Ishikawa (cell line): ENCODE results near the gene TNIK.

Source experiments
- CEBPB ChIP-seq: IDR thresholded peaks from 2 replicates; pipeline ENCODE4 v1.6.1; 2012
- CREB1 ChIP-seq: IDR thresholded peaks from 2 replicates; pipeline ENCODE4 v1.6.1; 2012; ENCODE audit warnings: low read depth
- EGR1 ChIP-seq: IDR thresholded peaks from 2 replicates; pipeline ENCODE4 v1.6.1; 2012
- EP300 ChIP-seq: IDR thresholded peaks from 2 replicates; pipeline ENCODE4 v1.6.1; 2012; ENCODE audit warnings: borderline replicate concordance
- FOXM1 ChIP-seq: IDR thresholded peaks from 2 replicates; pipeline ENCODE4 v1.6.1; 2012; ENCODE audit warnings: low read depth, borderline replicate concordance
- MAX ChIP-seq: IDR thresholded peaks from 2 replicates; pipeline ENCODE4 v1.6.1; 2012
- NFIC ChIP-seq: IDR thresholded peaks from 2 replicates; pipeline ENCODE4 v1.6.1; 2012
- RAD21 ChIP-seq: IDR thresholded peaks from 2 replicates; pipeline ENCODE4 v1.6.1; 2012; ENCODE audit warnings: low read depth
- REST ChIP-seq: IDR thresholded peaks from 2 replicates; pipeline ENCODE4 v1.6.1; 2012; ENCODE audit warnings: low read depth, mild to moderate bottlenecking
- TAF1 ChIP-seq: IDR thresholded peaks from 2 replicates; pipeline ENCODE4 v1.6.1; 2012; ENCODE audit warnings: low read depth, mild to moderate bottlenecking
- TCF12 ChIP-seq: IDR thresholded peaks from 2 replicates; pipeline ENCODE4 v1.6.1; 2012; ENCODE audit warnings: low read depth
- TEAD4 ChIP-seq: IDR thresholded peaks from 2 replicates; pipeline ENCODE4 v1.6.1; 2012
- YY1 ChIP-seq: IDR thresholded peaks from 2 replicates; pipeline ENCODE4 v1.6.1; 2012; ENCODE audit warnings: low read depth
- ZBTB7A ChIP-seq: IDR thresholded peaks from 2 replicates; pipeline ENCODE4 v1.6.1; 2012; ENCODE audit warnings: low read depth
- TF ChIP-seq, protein P1 (sequence below): IDR thresholded peaks from 2 replicates; pipeline ENCODE4 v1.6.1; 2012

Gene TNIK

DNA sequence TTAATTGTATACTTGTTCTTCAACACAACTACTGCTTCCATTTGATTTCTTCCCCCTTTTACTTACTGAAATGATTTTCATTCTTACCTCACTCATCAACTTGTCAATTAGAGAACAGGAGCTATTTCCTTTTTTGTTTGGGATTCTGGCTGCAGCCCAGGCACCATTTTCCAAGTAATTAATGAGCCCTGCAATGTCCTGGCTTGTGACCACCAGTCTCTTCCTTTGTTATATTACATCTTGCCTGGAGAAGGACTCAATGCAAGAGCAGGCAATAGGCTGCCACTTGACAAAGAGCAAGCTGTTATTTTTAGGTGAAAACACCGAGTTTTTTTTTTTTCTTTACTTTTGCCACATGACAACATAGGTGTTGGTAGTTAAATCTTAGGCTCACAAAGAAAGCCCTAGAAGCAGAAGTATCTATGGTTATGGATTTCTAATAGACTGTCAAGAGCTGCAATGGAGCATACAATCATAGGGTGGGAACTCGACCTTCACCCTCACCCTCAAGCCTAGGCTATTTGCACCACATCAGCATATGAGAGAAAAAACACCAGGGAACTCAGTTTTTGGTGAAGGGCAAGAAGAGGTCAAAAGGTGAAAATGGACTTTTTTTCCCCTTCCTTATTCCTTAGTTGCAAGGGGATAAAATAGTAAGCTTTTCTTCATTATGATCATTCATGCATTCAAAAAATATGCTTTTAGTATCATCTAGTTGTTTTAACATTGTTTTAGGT is 114.9 kb downstream of the TNIK start:
- TF ChIP-seq TCF12: no peak
- no peak for TF ChIP-seq REST
- no peak for TF ChIP-seq NFIC
- no peak for TF ChIP-seq EP300
- no peak for TF ChIP-seq TAF1
- TF ChIP-seq FOXM1: no peak
- TF ChIP-seq YY1: no peak
- TF ChIP-seq, protein P1, sequence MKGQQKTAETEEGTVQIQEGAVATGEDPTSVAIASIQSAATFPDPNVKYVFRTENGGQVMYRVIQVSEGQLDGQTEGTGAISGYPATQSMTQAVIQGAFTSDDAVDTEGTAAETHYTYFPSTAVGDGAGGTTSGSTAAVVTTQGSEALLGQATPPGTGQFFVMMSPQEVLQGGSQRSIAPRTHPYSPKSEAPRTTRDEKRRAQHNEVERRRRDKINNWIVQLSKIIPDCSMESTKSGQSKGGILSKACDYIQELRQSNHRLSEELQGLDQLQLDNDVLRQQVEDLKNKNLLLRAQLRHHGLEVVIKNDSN: no peak
- no peak for TF ChIP-seq CREB1
- no peak for TF ChIP-seq ZBTB7A
- TF ChIP-seq CEBPB: no peak
- TF ChIP-seq EGR1: no peak
- no peak for TF ChIP-seq MAX
- TF ChIP-seq TEAD4: no peak
- no peak for TF ChIP-seq RAD21

DNA sequence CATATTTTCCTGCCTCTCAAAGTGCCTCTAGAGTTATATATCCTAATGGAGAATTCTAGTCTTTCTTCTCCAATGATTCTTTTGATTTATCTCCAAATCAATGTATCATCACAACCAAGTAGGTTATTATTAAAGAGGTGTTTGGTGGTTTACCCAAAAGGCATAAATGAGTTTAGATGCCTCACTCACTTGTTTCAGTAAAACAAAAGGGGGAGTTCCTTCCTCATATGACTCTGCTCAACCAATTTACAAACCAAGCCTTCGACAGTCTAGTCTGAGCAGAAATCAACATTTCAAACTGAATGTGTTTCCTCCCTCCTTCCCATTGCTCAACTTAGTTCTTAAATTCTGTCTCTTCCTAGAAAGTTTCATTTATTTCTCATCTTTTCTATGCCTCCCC is 116.5 kb downstream of the TNIK start:
- TF ChIP-seq REST (no peak), EP300 (no peak), MAX (no peak), CREB1 (no peak), RAD21 (no peak)

GRCh38 chr3:171342783-171343420 is 117.3 kb downstream of the TNIK start:
- TF ChIP-seq YY1 (no peak), TCF12 (no peak), REST (no peak), NFIC (no peak), CREB1 (no peak), EP300 (no peak), TEAD4 (no peak), ZBTB7A (no peak), MAX (no peak), EGR1 (no peak), FOXM1 (no peak), RAD21 (no peak)
- TF ChIP-seq, protein P1: no peak

DNA sequence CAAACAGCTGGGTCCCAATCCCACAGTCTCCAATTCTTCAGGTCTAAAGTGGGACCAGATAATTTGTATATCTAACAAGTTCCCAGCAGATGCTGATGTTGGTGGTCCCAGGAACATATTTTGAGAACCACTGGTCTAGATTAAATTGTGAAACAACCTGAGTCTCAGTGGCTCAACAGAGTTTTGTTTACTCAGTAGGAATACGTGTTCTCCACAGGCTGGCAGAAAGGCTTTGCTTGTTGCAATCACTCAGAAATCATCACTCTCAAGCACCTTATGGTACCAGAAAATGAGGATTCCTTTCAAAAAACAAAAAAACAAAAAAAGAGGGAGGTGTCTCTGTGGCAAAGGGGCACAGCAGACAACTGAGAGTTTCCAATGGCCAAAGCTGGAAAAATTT is 118.0 kb downstream of the TNIK start:
- no peak for TF ChIP-seq TEAD4
- TF ChIP-seq FOXM1: no peak
- no peak for TF ChIP-seq REST
- no peak for TF ChIP-seq ZBTB7A
- TF ChIP-seq YY1: no peak
- no peak for TF ChIP-seq CREB1
- TF ChIP-seq CEBPB: no peak
- TF ChIP-seq EP300: no peak
- no peak for TF ChIP-seq TCF12
- TF ChIP-seq MAX: no peak
- no peak for TF ChIP-seq EGR1
- TF ChIP-seq NFIC: no peak
- TF ChIP-seq, protein P1: no peak
- no peak for TF ChIP-seq TAF1
- TF ChIP-seq RAD21: no peak
